ENCODE measurements around the gene ZNF664.

Gene ZNF664

DNA sequence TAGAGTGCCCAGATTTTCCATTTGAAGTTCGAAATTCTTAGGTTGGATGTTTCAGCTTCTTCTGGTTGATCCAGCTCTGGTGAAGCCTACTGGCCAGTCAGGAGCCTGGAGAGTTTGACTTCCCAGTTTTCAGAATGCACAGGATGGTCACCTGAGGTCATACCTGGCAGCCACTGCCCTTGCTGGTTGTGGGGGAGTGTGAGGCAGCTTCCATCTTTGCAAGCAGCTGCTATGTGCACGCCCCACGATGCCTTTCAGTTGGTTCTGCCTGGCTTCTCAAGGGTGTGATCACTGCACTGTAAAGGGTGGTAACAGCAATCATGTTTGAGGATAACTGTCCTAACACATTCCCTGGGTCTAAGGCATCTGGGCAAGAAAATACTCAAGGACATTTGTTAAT, 15.8 kb upstream of the ZNF664 start:
- no peak for DNase-seq (ENCODE audit: low read depth in 1 of 2, low spot score in 1 of 2)

DNA sequence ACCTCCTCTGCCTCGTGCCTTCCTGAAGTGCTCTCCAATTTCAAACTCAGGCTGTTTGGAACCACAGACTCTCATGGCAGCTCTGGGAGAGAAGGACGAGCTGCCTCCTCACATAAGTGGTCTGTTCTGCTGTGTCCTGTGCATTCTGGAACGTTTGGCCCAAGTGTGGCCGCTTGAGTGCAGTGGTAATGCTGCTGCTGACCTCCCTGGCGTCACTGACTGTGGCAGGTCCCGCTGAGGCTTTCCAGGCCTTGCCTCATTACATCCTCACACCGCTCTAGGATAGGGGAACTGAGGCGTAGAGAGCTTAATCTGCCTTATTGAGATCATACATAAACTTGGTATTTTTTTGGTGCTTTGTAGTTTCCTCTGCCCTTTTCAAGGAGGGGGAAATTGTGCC, 14.6 kb upstream of the ZNF664 start:
- DNase-seq (ENCODE audit: low read depth in 1 of 2, low spot score in 1 of 2) = no peak

DNA sequence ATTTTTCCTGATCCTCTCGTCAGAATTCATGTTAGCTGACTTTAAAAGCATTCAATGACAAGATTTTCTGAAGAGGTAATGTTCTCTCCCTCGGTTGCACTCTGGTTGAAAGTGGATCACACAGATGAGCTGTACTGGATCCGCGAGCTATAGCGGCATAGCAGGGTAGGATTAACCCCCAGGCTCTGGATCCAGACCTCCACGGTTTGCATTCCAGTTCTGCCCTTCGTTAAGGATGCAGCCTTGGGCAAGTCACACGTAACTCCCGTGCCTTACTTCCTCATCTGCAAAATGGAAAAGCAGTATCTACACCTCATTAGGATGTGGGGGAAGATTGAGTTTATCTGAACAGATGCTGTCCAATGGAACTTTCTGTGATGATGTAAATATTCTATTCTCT, 14.1 kb upstream of the ZNF664 start:
- DNase-seq (ENCODE audit: low read depth in 1 of 2, low spot score in 1 of 2) = no peak

GRCh38 chr12:123960029-123960735, 12.8 kb upstream of the ZNF664 start:
- no peak for DNase-seq (ENCODE audit: low read depth in 1 of 2, low spot score in 1 of 2)

DNA sequence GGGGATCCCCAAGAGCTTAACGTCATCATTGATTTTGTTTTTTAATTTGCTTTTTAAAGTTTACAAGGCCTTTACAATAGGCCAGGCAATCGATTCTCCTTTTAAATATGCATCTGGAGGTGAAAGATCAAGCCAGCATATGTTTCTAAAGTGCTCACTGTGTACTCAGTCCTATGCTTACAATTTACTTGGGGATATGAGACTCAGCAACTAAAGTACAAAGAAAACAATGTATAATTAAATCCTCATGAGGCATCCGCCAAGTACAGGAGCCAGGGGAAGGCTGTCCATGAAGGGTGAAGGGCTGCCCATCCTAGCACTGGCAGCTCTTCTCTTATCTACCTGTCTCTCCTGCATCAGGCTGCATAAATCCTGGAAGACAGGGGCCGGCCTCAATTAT, 12.2 kb upstream of the ZNF664 start:
- no peak for DNase-seq (ENCODE audit: low read depth in 1 of 2, low spot score in 1 of 2)

- no peak for DNase-seq (ENCODE audit: low read depth in 1 of 2, low spot score in 1 of 2)
Measured at GRCh38 chr12:123961585-123962345, 11.2 kb upstream of the ZNF664 start.

DNA sequence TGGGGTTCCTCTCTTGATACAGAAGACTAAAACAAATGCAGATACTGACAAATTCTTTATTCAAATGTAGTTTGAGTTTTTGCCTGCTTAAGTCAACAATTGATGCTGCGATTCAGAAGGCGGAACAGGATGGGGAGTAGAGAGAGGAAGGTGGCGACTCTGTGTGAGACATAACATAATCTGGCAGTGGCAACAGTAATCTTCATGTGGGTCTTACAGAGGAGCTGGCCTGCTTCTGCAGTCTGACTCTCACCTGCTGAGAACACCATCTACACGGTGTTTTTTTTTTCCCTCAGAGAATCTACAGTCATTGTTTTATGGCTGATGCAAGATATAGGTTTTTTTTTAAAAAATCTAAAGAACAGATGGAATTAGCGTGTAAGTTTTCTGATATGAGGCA, 10.5 kb upstream of the ZNF664 start:
- no peak for DNase-seq (ENCODE audit: low read depth in 1 of 2, low spot score in 1 of 2)

DNA sequence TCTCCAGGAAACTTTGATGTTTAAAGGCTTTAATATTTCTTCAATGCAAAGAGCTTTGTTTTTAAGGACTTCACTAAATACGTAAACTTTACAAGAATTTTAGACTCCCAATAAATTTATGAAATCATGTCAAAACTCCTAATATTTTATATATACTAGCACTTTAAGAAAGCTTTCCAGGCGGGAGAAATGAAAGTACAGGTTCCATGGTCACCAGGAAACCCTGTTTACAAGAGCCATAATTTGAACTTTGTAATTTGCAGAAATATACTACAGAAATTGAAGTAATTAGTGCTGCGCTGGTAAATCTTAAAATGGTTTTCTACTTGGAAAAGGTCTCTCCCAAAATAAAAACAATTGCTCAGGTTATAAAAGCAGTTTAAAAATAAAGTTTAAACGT, 9.2 kb upstream of the ZNF664 start:
- no peak for DNase-seq (ENCODE audit: low read depth in 1 of 2, low spot score in 1 of 2)

GRCh38 chr12:123965382-123965781, 7.6 kb upstream of the ZNF664 start:
- DNase-seq (ENCODE audit: low read depth in 1 of 2, low spot score in 1 of 2) = no peak

DNA sequence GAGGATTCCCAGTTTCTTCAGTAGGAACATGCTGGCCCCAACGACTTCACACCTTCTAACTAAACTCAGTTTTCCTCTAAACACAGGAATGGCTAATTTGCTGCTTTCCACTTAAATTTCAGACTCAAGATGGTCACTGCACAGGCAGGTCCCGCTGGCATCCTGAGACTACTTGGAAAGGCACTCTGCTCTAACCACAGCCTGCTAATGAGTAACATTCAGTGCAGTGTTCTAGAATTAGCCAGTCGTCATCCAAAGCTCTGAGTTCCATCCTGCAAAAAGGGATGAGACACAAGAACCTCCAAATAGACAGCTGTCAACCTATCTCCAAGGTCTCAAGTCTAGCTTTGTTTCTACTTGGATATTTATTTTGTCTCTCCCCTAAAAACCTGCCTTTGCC, 6.4 kb upstream of the ZNF664 start:
- no peak for DNase-seq (ENCODE audit: low read depth in 1 of 2, low spot score in 1 of 2)

DNA sequence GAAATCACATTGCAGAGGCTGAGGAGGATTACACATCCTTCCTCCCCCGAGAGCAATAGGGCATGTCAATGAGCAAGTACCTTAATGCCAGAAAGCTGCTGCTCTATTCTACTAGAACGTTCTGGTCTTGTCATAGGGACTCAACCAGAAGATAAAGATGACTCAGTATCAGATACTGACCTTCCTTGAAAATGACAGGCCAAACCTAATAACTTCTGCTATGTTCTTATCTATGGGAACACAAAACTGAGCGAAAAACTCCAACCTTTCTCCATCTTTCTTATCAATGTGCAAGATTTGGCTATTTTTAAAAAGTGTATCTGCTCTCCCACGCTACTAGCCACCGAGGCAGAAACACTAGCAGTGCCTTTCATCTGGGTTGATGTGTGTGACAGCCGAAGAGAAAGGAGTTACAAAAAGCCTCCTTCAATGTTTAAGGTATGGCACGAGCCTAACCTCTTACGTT, 5.9 kb upstream of the ZNF664 start:
- DNase-seq (ENCODE audit: low read depth in 1 of 2, low spot score in 1 of 2) = no peak

GRCh38 chr12:123971449-123971769, 1.6 kb upstream of the ZNF664 start:
- DNase-seq (ENCODE audit: low read depth in 1 of 2, low spot score in 1 of 2) = no peak

DNA sequence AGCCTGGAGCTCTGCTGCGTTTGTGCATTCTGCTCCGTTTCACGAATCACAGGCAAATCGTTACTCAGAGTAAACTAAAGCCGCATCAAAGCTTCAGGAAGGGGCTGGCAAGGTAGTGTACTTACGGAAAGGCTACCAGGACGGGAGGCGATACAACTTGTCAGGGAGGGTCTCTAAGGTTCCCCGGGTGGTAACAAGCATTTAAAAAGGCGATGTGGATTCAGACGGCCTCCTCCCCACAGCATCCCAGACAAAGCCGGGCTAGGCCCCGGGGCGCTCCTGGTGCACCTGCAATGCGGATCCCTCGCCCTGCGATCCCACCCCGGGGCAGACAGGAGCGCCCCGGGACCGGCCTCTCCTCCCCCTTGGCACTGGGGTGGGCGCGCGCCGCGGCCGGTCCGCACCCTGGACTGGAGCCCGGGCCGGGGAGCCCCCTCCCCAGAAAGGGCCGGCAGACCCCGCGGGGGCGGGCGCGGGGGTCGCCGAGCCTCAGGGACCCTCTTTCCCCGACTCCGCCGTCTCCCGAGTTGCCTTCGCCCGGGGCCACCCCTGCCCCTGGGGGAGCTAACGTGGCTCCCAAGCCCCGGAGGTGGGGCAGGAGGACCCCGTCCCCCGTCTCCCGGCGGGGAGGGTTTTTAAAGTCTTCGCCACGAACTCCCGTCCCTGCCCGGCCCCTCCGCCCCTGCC, 1.1 kb upstream of the ZNF664 start:
- DNase-seq (ENCODE audit: low read depth in 1 of 2, low spot score in 1 of 2) = peak; percentile 2 to 13

GRCh38 chr12:123973552-123974341, 732 bp downstream of the ZNF664 start:
- DNase-seq (ENCODE audit: low read depth in 1 of 2, low spot score in 1 of 2) = peak; percentile 3 to 7

- no peak for DNase-seq (ENCODE audit: low read depth in 1 of 2, low spot score in 1 of 2)
Measured at GRCh38 chr12:123976227-123976826, 3.3 kb downstream of the ZNF664 start.

- DNase-seq (ENCODE audit: low read depth in 1 of 2, low spot score in 1 of 2) = no peak
Measured at GRCh38 chr12:123979566-123979965, 6.6 kb downstream of the ZNF664 start.

GRCh38 chr12:123982269-123982668, 9.3 kb downstream of the ZNF664 start:
- no peak for DNase-seq (ENCODE audit: low read depth in 1 of 2, low spot score in 1 of 2)

DNA sequence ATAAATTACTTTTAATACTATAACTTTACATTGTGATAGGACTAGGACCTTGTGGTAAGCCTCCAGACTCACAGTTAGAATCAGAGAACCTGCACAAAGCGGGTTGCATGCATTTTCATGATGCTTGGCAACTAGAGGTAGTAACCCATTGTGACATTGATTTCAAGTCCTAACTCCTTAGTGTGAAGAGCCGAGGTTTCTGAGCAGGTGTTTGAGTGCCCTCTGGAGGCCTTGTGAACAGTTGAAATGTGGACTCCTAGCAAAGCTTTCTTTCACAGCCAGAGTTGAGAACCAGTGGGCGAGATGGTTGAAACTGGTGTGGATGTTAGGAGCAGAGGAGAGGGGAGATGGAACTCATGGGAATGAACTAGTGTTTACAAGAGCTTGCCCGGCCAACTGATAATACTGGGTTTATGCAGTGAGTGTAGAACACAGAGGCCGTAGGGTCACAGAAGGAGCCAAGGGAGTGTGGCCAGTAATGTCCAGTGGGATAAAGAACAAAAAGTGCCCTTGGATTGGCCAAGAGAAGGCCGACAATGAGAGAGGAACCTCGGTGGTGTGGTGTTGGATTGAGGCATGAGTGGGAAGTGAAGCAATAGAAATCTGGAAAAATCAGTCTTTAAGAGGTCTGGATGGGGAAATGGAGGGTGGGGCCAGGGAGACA, 10.9 kb downstream of the ZNF664 start:
- DNase-seq (ENCODE audit: low read depth in 1 of 2, low spot score in 1 of 2) = peak in 1 of 2 donors; percentile 36

DNA sequence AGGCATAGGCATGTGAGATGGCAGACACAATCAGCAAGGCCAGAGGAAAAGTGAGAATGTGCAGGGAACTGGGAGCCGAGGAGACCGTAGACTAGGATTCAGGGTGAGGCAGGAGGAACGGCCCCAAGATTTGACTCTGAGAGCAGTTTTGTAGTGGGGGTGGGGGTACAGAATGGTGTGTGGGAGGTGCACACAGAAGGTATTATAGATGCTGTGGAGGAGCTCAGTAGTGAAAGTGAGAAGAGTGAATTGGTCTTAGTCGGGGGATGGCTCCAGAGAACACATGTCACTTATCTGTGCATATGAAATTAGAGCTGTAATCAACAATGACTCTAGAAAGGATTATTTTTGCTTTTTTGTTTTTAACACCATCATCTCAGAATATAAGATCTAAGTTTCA, 11.9 kb downstream of the ZNF664 start:
- DNase-seq (ENCODE audit: low read depth in 1 of 2, low spot score in 1 of 2) = no peak

DNA sequence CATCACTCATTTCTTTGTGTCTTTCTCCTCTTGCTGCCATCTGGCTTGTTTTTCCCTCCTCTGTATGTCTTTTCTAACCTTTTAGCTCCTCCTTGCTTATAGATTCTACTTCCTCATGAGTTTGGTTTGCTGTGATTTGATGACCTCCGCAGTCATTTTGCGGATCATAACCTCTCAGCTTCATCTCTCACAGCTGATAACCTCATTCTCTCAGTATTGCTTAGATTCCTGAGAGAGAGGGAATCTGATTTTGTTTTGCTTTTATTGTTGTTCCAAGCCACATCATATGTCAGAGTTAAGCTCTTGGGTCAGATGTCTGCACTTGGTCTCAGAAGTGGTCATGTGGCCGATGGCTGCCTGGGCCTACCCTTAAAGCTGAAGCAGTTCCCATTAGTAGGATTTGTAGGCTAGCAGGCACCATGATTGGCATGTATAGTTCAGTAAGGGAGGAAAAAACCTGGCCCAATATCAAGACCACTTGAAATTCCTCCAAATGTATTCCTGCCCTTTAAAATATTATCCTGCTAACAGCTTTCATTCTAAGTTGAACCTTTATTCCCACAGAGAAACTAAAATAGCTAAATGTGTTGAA, 13.5 kb downstream of the ZNF664 start:
- DNase-seq (ENCODE audit: low read depth in 1 of 2, low spot score in 1 of 2) = no peak
